Tongue (tissue), 1 donor: ENCODE results near the gene KLHL40. TPM values are rescaled to one million over a fixed set of nuclear protein-coding genes. Genes with fewer than 3 reads are reported as not detected.

ENCODE experiments used
- total RNA-seq: library from RNA; depleted of rRNA; stranded (reverse); fragments of >200 nt; gene quantifications from one replicate; pipeline ENCODE4 v1.2.3, GENCODE V29; 2014

Gene KLHL40
- total RNA-seq, 1 donor from 2014 or later = 159 TPM

Other genes with a start within 250 kb of the KLHL40 start
- 18.7 TPM for gene VIPR1, start 182.9 kb upstream of the KLHL40 start, total RNA-seq
- 45.5 TPM for gene SEC22C, start 103.6 kb upstream of the KLHL40 start, total RNA-seq
- gene SS18L2, start 94.7 kb upstream of the KLHL40 start, total RNA-seq = 16.3 TPM
- 182 TPM for gene NKTR, start 84.9 kb upstream of the KLHL40 start, total RNA-seq
- gene ZBTB47, start 31.8 kb upstream of the KLHL40 start, total RNA-seq = 41.5 TPM
- gene HHATL, start 17.3 kb downstream of the KLHL40 start, total RNA-seq = 51.8 TPM
- gene CCDC13, start 87.7 kb downstream of the KLHL40 start, total RNA-seq = 1.1 TPM
- 137 TPM for gene HIGD1A, start 119.0 kb downstream of the KLHL40 start, total RNA-seq
- 2.2 TPM for gene ACKR2, start 123.9 kb downstream of the KLHL40 start, total RNA-seq
- gene CYP8B1, start 190.3 kb downstream of the KLHL40 start, total RNA-seq = not detected
- gene ZNF662, start 220.6 kb downstream of the KLHL40 start, total RNA-seq = 12.2 TPM